ENCODE data around the gene BFSP1.

BFSP1 gene

DNA sequence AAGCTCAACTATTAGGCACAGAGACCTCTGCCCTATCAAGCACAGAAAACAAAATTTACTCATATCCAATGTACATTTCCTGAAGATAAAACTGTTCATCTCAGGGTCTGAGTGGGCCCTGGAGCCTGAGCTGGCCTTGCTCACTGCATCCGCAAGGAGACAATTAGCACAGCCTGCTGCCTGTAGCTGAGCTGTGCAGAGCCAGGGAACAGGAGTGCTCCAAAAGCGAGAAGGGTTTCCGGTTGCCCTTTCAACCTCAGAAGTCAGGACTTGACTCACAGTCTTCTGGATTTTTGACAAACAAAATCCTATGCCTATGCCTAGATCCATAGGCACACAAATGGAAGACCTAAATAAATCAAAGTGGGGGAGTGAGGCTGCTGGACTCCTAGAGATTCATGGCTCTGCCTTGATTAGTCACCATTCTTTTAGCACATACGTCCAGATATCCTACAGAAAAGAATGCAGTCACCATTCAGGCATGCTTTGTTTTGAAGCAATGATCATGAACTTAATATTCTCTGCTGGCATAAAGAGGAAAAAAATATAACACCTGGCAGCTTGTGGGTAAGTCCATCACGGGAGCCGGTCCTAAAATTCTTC lies 73.5 kb downstream of the BFSP1 start:
- no peak for DNase-seq

DNA sequence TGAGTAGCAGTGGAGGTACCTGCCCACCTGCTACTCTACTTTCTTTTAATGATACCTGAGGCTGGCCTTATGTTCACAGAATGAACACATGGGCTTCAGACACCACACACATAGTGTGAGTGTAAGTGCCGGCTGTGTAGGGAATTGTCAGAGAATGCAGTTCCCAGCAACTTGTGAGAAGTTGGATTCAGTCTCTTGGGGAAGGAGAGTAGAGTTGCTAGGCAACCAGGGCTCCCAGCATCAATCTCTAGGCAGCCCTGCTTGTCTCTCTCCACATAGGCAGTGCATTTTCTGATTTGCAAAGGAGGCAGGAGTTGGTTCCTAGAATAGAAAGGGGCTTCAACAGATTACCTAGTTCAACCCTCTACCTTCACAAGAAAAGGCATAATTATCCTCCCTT lies 74.1 kb downstream of the BFSP1 start:
- no peak for DNase-seq

DNA sequence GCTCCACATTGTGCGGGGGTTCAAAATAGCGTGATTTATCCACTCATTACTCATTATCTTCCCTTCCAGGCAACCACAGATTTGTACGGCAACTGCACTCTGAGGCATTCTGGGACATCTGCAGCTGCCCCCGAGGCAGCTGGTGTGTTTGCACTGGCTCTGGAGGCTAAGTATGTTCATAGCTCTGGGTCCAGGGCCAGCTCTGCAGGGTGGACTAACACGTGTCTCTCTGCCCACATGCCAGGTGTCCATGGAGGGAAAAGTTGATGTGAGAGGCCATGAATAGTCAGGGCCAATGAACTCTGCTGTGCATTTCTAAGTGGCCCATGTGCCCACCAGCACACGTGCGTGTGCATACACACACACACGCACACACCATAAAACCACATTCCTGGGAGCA lies 74.9 kb downstream of the BFSP1 start:
- DNase-seq = no peak

DNA sequence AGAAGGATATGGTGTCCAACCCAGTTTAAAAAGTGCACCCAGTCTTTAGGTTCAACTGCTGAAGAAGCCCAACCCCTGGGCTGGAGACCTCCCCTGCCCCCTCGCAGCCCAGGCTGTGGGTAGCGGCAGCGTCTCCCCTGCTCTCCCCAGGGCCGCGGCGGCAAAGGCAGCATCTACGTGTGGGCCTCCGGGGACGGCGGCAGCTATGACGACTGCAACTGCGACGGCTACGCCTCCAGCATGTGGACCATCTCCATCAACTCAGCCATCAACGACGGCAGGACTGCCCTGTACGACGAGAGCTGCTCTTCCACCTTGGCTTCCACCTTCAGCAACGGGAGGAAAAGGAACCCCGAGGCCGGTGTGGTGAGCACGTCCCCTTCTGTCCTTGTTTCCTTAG lies 77.6 kb downstream of the BFSP1 start:
- no peak for DNase-seq

DNA sequence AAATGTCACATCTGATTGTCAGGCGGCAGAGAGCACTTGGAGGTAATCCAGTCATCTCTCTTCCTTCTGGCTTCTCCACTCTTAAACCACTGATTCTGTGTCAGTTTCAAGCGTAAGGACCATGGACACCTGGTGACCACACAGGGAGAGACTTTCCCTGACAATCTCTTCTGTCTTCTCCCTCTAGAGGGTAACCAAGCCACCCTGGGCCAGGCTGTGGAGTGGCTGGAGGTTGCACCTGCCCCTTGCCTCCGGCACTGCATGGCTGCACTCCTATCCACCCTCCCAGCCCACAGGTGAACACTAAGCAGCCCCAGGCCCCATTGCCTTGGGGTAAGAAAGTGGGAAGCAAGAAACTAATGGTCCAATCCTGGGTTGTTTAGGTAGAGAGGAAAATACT lies 78.7 kb downstream of the BFSP1 start:
- no peak for DNase-seq

DNA sequence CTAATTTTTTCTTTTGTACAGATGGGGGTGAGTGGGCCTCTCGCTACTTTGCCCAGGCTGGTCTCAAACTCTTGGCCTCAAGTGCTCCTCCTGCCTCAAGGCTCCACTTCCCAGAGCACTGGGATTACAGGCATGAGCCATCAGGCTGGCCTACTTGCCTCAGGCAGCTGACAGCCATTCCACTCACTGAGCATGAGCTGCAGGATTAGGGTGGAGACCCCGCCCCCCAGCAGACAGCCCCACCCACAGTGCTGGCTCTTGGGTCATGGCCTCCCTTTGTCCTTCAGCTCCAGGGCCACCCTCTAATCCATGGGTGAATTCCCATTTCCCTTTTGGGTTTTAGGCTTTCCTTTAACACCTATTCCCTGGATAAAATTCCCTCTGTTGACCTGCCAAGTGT lies 82.1 kb downstream of the BFSP1 start:
- no peak for DNase-seq

DNA sequence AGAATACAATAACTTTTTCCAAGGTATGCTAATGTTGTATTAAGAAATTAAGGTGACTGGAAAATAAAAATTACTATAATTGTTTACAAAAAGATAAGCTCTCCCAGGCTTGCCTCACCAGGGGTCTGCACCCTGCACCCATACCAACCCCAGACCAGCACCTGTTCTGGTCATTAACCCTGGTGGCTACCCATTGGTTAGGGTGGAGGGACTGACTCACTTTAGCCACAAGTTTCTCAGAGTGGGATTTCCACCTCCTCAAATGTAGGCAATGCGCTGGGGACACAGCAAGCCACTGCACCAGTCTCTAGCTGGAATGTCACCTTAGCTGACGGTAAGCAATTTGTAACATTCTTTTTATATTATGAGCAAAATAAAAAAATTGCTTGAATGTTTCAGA lies 83.1 kb downstream of the BFSP1 start:
- DNase-seq = no peak

DNA sequence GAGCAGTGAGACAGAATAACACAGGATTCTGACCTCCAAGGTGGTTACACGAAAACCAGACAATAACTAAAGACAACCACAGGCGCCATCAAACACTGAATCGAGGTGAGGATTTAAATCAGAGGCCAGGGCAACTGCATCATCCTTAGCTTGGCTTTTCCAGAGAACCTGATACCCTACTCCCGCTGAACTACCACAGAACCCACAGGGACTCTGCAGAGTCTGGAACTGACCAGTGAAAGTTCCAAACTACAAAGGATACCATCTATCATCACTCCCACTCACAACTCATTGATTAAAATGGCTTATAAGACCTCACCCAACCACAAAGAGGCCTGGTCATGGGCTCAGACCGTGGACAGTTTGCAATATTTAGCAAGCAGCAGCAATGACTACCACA lies 85.0 kb downstream of the BFSP1 start:
- no peak for DNase-seq

DNA sequence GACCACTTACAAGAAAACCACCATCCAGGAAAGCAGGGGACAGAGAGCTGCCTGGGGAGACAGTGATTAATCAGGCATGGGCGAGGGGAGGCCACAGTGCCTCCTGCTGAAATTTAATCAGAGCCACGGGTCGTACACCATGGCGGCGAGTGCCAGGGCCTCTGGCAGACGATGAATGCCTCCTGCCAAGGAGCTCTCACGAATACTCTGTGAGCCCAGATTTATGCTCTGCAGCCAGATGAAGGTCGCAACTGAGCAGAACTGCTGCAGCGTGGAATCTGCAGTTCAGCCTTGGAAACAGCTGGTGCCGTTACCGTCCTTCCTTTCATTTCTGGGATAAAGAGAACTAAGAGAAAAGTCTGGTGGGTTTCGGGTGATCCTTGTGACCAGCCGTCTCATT lies 85.6 kb downstream of the BFSP1 start:
- DNase-seq = no peak

DNA sequence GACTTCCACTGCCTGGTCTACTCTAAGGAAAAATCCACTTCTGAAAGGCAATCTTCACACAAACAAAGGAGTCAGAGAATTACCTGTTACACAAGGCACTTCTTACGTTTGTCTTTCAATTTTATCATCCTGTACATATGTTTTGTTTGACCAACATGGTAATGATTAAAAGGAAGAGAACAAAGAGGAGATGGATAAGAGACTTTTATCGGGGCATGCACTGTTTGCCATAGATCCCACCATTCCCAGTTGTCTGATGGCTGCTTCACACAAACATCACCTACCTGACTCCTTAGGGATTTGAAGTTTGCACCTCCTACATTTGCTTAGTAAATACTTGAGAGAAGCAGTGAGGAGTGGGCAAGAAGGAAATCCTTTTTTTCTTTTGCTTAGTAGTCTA lies 87.1 kb downstream of the BFSP1 start:
- DNase-seq = no peak

Data from GF-D8 (cell line).